GM18861 (cell line): ENCODE measurements around the gene ANAPC2.

ENCODE experiments used
- ATAC-seq: cut with Tn5 transposase; IDR thresholded peaks from one replicate; pipeline ENCODE4 v1.9.1; 2021; ENCODE audit not compliant: unreplicated experiment

ANAPC2 gene

DNA sequence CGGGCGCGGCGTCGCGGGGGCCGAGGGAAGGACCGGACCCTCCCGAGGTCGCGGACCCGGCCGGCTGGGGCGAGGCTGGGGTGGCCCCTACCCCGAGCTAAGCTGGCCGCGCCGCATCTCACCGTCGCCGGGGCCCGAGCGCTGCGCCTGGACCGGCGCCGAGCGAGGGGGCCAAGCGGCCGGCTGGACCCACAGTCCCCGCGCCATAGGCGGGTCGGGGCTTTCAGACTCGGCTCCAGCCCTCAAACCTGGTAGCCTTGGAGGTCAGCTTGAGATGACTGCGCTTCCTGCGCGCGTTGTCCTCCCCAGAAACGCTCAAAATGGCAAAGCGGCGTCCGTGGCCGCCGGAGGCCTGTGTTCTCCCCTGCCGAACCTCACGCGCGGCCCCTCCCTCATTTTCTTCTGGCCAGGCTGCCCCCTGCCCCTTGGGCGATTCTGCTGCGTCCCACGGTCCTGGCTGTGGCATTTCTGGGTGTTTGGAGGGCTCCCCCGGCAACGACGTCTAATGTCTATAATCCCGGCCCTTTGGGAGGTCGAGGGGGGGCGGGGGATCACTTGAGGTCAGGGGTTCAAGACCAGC is 58.1 kb downstream of the ANAPC2 start:
- no peak for ATAC-seq

DNA sequence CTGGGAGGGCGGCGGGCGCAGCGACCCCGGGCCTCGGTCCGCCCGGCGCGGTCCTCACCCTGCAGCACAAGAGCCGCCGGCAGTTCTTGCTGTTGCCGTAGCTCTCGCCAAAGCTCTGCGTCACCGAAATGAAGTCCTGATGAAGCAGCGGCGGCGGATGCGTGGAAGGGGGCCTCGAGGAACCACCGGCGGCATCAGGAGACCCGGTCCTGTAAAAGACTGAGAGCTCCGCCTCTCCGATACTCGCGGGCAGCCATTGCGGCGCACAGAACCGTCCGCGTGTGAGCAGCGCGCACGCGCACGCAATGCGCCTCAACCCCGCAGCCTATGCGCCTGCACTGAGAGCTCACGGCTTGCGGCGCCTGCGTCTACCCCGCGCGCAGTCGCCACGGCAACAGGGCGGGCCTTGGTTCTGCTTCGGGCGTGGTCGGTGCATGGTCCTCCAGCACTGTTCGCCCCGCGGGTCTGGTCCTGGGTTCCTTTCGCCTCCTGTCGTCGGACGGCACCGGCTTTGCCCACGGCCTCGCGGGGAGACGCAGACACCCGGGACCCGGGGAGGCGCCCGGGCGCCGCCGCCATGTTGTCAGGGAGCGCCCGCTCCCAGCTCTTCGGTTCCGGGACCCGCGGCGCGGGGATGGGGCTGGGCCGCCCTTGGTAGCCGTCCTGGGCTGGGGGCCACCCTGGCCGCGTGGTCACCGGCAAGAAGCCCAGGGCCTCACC is 58.7 kb downstream of the ANAPC2 start:
- ATAC-seq: peak; percentile 74

DNA sequence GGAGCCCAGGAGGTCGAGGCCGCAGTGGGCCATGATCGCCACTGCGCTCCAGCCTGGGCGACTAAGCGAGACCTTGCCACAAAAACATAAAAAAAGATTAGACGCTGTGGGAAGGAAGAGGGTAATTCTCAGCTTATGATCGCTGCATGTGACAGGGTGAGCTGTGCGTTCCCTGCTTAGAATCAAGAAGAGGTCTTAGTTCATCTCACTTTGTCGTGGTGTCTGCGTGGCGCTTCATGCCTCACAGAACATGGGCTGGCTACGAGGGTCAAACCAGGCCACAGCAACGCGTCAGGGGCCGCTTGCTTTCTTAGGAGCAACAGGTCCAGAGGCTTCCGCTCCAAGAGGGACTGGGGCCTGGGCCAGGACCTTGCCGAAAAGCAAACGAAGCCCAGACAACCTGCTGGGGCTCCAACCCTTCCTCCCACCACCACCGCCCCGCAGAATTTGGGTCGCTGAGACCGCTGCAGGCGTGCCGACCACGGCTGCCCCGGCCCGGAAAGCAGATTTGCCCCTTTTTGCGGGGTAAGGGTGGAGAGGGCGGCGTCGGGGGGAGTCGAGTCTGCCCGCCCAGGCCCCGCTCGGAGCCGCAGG is 59.4 kb downstream of the ANAPC2 start:
- ATAC-seq: no peak

DNA sequence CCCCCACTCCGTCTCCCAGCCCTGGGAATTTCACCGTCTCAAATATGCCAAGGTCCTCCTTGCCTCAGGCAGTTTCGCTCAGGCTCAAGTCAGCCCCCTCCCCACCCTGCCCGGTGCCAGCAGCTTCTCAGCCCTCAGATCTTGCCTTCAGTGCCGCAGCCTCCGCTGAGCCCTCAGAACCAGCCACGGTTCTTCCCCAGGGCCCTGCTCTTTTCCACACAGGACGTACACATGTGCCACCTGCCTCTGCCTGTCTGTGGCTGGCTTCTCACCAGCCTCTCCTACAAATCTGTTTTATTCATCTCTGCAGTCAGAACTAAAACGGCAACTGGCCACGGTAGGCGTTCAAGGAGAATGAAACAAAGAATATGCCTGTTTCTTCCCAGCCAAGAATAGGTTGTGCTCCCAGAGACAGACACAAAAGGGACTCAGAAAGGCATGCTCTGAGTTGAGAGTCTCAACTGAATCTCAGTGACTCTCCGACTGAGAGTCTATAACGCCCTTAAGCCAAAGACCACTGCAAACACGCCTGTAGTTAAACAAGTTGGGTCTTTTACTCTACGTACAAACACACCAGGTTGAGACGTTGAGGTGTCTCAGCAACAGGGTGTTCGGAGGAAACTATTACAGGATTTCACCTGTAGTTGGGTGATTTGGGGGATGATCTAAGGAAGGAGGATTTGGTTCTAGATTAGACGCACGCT is 60.0 kb downstream of the ANAPC2 start:
- no peak for ATAC-seq

DNA sequence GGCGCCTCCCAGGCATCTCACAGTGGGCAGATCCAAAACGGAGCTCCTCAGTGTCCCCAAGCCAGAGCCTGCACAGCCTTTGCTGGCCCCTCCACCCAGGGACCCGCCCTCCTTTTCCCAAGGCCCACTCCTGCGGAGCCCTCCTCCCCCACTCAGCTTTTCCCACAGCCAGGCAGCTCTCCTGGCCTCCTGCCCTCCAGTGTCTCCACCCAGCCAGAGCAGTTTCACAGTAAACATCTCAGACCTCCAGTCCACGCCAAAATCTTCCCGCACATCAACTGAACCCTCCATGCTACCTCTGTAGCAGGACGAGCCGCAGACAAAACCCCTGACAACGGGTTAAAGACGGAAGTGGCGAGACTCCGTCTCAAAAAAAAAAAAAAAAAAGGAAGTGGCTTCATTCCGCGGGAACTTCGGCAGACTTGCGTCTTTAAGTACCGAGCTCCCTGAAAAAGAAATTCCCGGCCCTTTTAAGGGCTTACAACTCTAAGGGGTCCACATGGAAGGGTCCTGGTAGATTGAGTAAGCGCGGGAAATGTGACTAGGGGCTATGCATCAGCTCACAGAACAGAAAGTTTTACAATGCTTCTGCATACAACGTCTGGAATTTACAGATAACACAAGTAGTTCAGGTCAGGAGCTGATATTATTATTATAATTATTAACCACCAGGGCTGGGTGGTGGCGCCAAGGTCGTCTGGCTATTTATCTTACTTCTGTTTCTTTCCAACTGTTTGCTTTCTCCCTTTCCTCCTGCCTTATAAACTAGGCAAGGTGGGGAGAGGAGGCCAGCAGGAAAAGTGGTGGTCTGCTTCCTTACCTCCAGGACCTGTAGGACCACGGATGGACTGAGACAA is 60.8 kb downstream of the ANAPC2 start:
- no peak for ATAC-seq

DNA sequence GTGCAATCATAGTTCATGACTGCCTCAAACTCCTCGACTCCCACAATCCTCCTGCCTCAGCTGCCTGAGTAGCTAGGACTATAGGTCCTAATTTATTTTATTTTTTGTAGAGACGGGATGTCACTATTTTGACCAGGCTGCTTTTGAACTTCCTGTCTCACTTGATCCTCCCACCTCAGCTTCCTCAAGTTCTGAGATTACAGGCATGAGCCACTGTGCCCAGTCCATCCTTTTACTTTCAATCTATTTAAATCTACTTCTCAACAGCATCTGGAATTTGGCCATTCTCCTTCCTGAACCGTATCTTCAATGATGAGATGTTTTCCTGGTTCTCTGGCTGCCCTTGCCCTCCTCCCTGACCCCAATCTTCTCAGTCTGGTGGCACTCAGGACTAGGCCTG is 61.6 kb downstream of the ANAPC2 start:
- no peak for ATAC-seq
